ENCODE results near the gene SHROOM3.

- no peak for TF ChIP-seq EZH2 (IDR thresholded peaks at IDR 0.05; ENCODE audit: low read depth, unreplicated experiment)
- TF ChIP-seq CTCF (conservative IDR thresholded peaks at IDR 0.05; ENCODE audit: low read depth in 2 of 2) = no peak
- TF ChIP-seq REST (IDR thresholded peaks at IDR 0.05; ENCODE audit: unreplicated experiment) = no peak
- TF ChIP-seq POLR2AphosphoS5 (IDR thresholded peaks at IDR 0.05; ENCODE audit: low read depth) = no peak
- no peak for TF ChIP-seq JUNB (IDR thresholded peaks at IDR 0.05; ENCODE audit: unreplicated experiment)
- TF ChIP-seq CREB1 (CRISPR knock-in tag; IDR thresholded peaks at IDR 0.05; ENCODE audit: low read depth) = no peak
- TF ChIP-seq ZNF114 (CRISPR knock-in tag; IDR thresholded peaks at IDR 0.05) = no peak
- TF ChIP-seq ETS1 (IDR thresholded peaks at IDR 0.05) = no peak
- TF ChIP-seq EZH2phosphoT487 (IDR thresholded peaks at IDR 0.05; ENCODE audit: unreplicated experiment) = no peak
- no peak for TF ChIP-seq ZNF331 (CRISPR knock-in tag; IDR thresholded peaks at IDR 0.05; ENCODE audit: low read depth)
- no peak for TF ChIP-seq NANOG (IDR thresholded peaks at IDR 0.05; ENCODE audit: borderline replicate concordance)
- no peak for TF ChIP-seq ZNF462 (CRISPR knock-in tag; IDR thresholded peaks at IDR 0.05)
Measured at GRCh38 chr4:76386566-76387305, 48.3 kb upstream of the SHROOM3 start.

Data from GM23338 (cell line).